ENCODE measurements around the gene PCBP3.
A peak's percentile ranks its signal among the peaks of the same experiment; 100 is the strongest.

Gene PCBP3

DNA sequence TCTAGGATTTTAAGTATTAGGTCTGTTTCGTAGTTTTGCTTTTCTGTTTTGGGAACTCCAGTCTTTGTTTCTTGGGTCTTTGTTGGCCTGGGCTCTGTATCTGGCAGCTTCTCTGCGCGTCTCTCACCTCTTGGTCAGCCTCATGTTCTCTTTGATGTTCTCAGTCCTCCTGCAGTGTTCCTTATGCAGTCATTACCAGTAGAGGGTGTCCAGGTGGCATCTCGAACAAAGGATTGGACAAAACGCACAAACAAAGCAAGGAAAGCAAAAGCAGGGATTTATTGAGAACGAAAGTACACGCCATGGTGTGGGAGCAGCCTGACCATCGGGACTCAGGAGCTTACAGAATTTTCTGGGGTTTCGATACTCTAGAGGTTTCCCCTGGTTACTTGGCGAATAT, 204.3 kb downstream of the PCBP3 start:
- DNase-seq = peak in 1 of 10 donors; percentile 17
- intact Hi-C loops (cut with DNase I) = no loop called here

- intact Hi-C loops (cut with DNase I) = no loop called here
Observed at GRCh38 chr21:45848331-45848730, 204.8 kb downstream of the PCBP3 start.

DNA sequence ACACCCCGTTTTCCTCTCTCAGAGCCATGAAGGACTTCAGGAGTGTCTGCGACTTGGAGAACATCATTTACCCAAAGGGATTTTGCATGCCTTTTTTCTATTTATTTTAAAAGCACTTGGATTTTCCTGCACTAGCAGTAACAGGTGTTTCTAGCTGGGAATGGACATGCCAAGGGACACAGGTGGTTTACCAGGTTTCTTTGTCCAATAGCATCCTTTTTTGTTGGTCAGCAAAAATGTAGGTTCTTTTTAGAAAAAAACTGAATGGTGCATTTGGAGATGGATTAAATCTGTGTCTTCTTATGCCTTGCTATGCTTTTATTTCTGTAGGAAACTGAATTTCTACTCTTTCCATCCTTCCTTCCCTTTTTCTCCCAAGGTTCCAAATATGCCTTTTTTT, 205.3 kb downstream of the PCBP3 start:
- no peak for DNase-seq
- intact Hi-C loops (cut with DNase I) = no loop called here

More at GRCh38 chr21:45848331-45848730, 204.8 kb downstream of the PCBP3 start:
- no peak for DNase-seq

GRCh38 chr21:45849651-45850050, 206.1 kb downstream of the PCBP3 start:
- DNase-seq = peak in 1 of 10 donors; percentile 35
- intact Hi-C loops (cut with DNase I) = loop anchor here (10.0 kb wide), 1 partner anchor 55 kb away; no protein-coding TSS in a partner anchor

GRCh38 chr21:45850181-45850580, 206.7 kb downstream of the PCBP3 start:
- intact Hi-C loops (cut with DNase I) = loop anchor here (10.0 kb wide), 1 partner anchor 55 kb away; no protein-coding TSS in a partner anchor
- DNase-seq = peak in 1 of 10 donors; percentile 46

- peak in 1 of 10 donors; percentile 53 for DNase-seq
- intact Hi-C loops (cut with DNase I) = loop anchor here (10.0 kb wide), 1 partner anchor 58 kb away; no protein-coding TSS in a partner anchor
Observed at GRCh38 chr21:45852386-45852785, 208.9 kb downstream of the PCBP3 start.

DNA sequence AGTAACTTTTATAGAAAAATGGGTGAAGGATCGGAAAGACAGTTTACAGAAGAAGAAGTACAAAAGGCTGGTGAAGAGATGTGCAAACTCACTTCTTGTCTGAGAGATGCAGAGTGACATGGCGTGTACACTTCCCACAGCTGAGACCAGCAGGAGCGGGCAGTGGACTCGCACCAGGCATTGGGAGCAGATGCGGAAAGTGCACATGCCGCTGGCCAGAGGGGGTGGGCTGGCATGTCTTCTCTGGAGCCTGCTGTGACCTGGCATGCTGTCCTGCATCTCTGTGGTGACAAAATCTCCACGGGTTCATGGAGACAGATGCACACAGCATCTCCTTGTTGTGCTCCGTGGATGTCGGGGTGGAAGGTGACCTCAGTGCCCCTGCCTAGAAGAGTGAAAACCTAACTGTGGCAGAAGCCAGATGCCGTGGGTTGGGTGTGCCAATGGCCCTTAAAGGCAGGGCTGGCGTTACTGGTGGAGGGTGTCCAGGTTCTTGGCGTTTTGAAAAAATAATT, 209.4 kb downstream of the PCBP3 start:
- intact Hi-C loops (cut with DNase I) = loop anchor here (10.0 kb wide), 1 partner anchor 58 kb away; no protein-coding TSS in a partner anchor
- DNase-seq = peak in 1 of 10 donors; percentile 80

DNA sequence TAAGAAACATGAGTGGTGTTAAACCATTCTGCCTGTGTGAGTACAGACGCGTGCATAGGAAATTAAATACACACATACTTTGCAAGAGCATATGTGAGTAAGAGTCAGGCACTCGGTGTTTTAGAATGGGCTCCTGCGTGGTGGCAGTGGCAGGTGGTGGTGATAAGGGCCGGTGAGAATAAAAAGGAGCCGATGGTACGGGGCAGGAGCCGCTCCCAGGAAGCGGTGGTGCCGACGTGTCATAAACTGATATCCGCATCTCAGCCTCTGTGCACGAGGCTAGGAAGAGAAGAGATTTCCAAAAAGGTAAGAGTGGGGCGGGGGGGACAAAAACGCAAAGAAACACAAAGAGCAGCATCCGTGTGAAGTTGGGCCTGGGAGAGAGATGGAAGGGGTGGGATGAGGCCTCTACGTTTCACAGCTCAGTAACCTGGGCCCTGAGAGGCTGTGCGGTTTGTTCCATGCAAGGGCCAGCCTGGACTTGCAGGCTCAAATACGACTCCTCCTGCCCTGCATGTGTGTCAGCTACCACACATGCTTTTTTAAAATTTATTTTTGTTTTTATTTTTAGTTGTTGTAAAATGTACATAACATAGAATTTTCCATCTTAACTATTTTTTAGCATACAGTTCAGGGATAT, 210.3 kb downstream of the PCBP3 start:
- intact Hi-C loops (cut with DNase I) = loop anchor here (10.0 kb wide), 1 partner anchor 59 kb away; no protein-coding TSS in a partner anchor
- peak in 1 of 10 donors; percentile 52 for DNase-seq

DNA sequence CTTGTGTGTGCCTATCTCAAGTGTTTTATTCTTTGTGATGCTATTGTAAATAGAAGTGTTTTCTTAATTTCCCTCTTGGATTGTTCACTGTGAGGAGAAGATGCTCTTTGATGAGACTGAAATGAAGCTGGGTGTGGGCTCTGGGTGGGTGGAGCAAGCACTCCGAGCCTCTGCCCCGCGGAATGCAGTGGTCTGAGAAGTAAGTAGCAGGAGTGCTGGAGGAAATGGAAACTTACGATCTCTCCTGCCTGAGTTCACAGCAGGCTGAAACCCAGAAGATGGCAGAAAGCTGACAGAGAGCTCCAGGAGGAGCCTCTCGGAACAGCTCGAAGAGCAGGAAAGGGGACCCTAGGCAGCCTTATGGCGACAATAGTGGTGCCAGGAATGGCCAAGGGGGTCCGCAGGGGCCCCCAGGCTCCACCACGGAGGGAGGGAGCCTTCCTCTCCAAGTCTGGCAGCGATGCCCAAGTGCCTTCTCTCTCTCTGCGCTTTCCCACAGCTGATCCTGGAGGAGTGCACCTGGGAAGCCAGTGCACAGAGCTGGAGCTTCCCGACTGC, 211.2 kb downstream of the PCBP3 start:
- DNase-seq = peak in 1 of 10 donors; percentile 48
- intact Hi-C loops (cut with DNase I) = loop anchor here (10.0 kb wide), 1 partner anchor 60 kb away; no protein-coding TSS in a partner anchor

DNA sequence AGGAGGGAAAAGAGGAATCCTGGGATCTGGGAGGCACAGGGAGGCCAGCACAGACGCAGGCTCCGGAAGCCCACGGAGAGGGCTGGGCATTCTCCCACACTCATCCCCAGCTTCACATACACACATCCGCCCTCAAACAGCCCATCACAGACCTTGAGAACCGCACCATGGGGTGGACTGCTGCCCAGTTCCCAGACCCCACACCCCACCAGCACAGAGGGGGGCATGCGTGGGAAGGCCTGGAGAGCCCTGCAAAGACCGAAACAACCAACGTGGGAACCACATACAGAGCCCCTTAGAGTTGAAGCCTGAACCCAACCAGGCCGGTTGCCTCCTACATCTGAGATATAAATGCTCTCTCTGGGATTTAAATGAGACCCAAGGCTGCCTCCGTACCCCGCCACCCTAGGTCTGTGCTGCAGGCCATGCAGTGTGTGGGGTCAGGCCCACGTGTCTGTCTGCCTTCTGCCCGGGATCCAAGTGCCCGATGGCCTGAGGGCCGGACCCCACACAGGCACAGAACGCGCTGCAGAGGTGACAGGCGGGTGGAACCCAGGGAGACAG, 211.8 kb downstream of the PCBP3 start:
- intact Hi-C loops (cut with DNase I) = loop anchor here (10.0 kb wide), 1 partner anchor 61 kb away; no protein-coding TSS in a partner anchor
- DNase-seq = peak in 2 of 10 donors; percentile 5 to 43

DNA sequence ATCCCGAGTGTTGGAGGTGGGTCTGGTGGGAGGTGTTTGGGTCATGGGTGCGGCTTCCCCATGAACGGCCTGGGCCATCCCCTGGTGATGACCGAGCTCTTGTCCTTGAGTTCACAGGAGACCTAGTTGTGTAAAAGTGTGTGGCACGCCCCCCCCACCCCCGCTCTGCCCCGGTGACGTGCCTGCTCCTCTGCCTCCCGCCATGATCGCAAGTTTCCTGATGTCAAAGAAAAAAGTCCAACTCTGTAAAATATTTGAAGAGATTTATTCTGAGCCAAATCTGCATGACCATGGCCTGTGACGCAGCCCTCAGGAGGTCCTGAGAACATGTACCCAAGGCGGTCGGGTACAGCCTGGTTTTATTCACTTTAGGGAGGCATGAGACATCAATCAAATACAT, 212.9 kb downstream of the PCBP3 start:
- intact Hi-C loops (cut with DNase I) = loop anchor here (10.0 kb wide), 1 partner anchor 62 kb away; no protein-coding TSS in a partner anchor
- peak in 1 of 10 donors; percentile 12 for DNase-seq

DNA sequence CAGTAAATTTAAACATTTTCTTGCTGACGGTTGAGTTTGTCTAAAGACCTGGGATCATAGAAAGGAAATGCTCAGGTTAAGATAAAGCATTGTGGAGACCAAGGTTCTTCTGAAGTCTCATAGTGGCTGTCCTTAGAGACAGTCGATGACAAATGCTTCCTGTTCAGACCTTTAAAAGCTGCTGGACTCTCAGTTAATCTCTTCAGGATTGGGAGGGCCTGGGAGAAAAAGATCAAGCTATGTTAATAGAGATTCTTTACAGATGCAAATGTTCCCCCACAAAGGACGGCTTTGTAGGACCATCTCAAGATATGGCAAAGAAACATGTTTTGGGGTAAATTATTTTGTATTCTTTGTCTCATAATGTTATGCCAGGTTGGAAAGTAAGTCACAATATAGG, 213.4 kb downstream of the PCBP3 start:
- DNase-seq = no peak

GRCh38 chr21:45857761-45858160, 214.2 kb downstream of the PCBP3 start:
- DNase-seq = peak in 1 of 10 donors; percentile 74
- intact Hi-C loops (cut with DNase I) = loop anchor here (10.0 kb wide), 1 partner anchor 63 kb away; no protein-coding TSS in a partner anchor

More for the DNA sequence above, 213.4 kb downstream of the PCBP3 start:
- intact Hi-C loops (cut with DNase I) = loop anchor here (10.0 kb wide), 1 partner anchor 62 kb away; no protein-coding TSS in a partner anchor

DNA sequence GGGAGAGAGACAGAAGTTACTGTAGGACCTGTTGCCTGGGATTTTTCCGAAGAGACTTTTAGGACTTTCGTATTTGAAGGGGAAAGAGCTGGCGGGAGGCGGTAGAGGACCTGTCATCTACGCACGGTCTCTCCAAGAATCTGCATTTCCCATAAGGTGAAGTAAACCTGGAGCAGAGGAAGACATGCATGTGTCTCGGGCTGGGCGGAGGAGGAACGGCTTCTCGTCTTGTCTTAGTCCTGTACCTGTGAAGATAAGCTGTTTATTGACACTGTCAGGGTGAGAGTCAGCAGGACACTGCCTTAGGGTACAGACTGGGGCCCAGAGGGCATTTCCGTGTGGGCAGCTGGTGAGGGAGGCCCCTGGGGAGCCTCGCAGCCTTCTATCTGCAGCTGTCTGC, 214.7 kb downstream of the PCBP3 start:
- intact Hi-C loops (cut with DNase I) = loop anchor here (10.0 kb wide), 1 partner anchor 63 kb away; no protein-coding TSS in a partner anchor
- DNase-seq = no peak

GRCh38 chr21:45859041-45859761, 215.7 kb downstream of the PCBP3 start:
- peak in 1 of 10 donors; percentile 5 for DNase-seq
- intact Hi-C loops (cut with DNase I) = loop anchor here (10.0 kb wide), 1 partner anchor 64 kb away; no protein-coding TSS in a partner anchor

- no peak for DNase-seq
- intact Hi-C loops (cut with DNase I) = loop anchor here (10.0 kb wide), 1 partner anchor 65 kb away; no protein-coding TSS in a partner anchor
Observed at GRCh38 chr21:45859762-45860357, 216.3 kb downstream of the PCBP3 start.

DNA sequence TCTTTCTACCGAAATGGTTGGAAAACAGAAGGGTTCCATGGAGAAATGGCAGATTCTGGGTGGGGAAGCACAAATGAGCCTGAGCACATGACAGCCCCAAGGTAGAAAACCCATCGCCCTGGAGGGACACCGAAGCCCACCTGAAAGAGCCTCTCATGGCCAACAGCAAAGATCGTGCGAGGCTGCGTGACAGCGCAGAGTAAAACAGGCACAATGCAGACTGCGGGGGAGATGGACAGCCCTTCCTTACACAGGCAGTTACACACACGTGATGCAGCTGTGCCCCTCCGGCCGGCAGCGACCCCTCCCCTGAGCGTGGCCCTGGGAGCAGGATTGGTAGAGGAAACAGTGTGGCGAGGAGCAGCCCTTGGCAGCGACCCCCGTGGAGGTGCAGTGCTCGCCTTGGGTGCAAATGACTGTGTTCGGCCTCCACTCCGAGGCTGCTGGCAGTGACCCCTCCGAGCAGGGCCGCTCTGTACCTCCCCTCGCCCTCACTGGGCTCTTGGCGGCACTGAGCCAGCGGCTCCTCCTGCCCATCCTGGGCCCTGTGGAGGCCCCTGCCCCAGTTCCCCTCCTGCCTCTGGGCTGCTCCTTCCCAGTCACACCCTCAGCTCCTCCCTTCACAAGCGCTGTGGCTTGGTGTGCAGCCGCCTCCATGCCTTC, 217.1 kb downstream of the PCBP3 start:
- no peak for DNase-seq
- intact Hi-C loops (cut with DNase I) = no loop called here

DNA sequence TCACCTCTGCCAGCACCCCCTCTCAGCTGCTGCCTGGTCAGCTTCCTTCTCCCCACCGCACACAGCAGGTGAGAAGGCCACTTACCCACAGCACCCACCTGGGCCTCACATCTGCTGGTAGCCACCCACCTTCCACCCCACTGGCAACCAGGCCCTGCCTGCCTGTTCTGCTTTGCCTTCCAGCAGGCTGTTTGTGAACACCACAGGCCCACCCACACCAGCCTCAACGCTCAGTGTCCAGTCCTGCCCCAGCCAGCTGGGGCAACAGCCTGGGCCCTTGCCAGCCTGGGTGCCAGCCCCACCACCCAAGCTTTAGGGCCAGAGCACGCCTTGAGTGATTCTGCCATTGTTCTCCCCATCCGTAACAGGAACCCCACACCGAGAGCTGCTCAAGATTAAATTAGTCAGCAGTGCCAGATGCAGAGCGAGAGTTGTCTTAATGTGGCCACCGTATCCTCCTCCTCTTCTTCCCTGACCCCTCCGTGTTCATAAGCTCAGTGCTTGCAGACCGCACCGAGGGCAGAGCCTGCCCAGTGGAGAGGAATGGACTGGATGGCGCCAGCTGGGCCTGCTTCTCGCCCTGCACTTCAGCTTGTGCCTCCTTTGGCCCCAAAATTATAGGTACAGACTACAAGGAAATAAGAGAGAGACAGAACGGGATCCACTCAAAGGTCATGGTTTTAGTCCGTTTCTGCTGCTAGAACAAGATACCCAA, 217.8 kb downstream of the PCBP3 start:
- intact Hi-C loops (cut with DNase I) = no loop called here
- DNase-seq = no peak

All from posterior cingulate gyrus (tissue), 11 donors.